Urinary bladder (tissue), 4 donors: Measurements from ENCODE around the gene ZFPM1. TPM values are rescaled to one million over a fixed set of nuclear protein-coding genes. Genes with fewer than 3 reads are reported as not detected.

Source experiments
- DNase-seq: peaks from one replicate; pipeline ENCODE4 v3.0.0-alpha.2; 2015; ENCODE audit errors: extremely low spot score
- H3K27ac ChIP-seq: one replicate; pipeline ENCODE4 v1.5.1; 2013; ENCODE audit warnings: low read depth, mild to moderate bottlenecking, moderate library complexity
- H3K36me3 ChIP-seq: one replicate; pipeline ENCODE4 v1.6.1; 2013; ENCODE audit warnings: mild to moderate bottlenecking, moderate library complexity; ENCODE audit not compliant: insufficient read depth
- H3K4me1 ChIP-seq: one replicate; pipeline ENCODE4 v1.6.1; 2013; ENCODE audit warnings: mild to moderate bottlenecking, moderate library complexity; ENCODE audit not compliant: insufficient read depth
- H3K4me3 ChIP-seq: one replicate; pipeline ENCODE4 v1.5.1; 2013; ENCODE audit warnings: low read depth, low read length
- WGBS: extraction: QIAGEN DNeasy Blood & Tissue Kit; methylation state at CpG from one replicate; pipeline ENCODE4 v1.1.7; 2013; 5-methylcytosine and 5-hydroxymethylcytosine counted together
- polyA plus RNA-seq: library from polyadenylated mRNA; stranded (reverse); fragments of 200-250 nt; gene quantifications from one replicate; pipeline ENCODE4 v1.2.3, GENCODE V29; 2013
- total RNA-seq: library from RNA; depleted of rRNA; stranded (reverse); fragments of >200 nt; gene quantifications from one replicate; pipeline ENCODE4 v1.2.3, GENCODE V29; 2014
- donor health status: healthy with polysubstance abuse.
- donor health status: healthy.

Gene ZFPM1
- total and polyA plus RNA-seq, 2 donors: 2.1 to 2.7 TPM

DNA sequence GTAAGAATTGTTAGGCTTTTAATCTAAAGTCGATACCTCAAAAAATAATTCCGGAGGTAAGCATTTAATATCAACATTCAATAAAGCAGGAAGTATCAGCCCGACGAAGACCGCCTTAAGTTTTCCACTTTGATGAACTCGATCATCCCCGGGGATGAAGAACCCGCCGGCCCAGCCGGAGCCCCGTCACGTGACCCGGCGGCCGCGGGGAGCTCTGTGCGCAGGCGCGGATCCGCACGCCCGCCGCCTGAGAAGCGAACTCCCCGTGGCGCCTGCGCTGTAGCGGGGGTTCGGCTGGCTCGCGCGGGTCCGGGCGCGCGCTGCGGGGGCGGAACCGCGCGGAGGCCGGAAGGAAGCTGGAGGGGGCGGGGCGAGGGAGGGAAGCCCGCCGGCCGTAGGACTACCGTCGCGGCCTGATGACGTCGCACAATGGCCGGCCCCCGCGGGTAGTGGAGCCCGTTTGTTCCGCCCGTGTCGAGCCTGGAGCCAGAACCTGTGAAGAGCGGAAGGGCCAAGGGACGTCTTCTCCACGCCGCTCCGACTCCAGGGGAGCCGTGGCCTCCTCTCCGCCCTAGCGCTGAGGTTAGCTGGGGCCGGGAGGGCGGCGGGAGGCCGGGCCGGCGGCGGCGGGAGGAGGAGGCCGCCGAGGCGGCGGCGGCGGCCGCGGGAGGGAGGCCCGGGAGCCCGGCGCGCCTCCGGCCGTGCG lies 117.1 kb downstream of the ZFPM1 start, which contains the start of gene ZC3H18:
TSS of gene ZC3H18 (plus strand) at position 419 of the 706 bp plus-strand sequence. CDS start 6,721 bp downstream, outside the sequence.
- peak; percentile 85 for DNase-seq
- Histone ChIP-seq H3K4me1 (no peaks in the 10 kb centered on the region), H3K27ac (peak within 1 kb of the TSS; percentile 79), H3K36me3 (no peaks in the 10 kb centered on the region), H3K4me3 (peak within 1 kb of the TSS; percentile 90)
- WGBS: under 1% methylated on average over 90 of the region's 90 CpGs

DNA sequence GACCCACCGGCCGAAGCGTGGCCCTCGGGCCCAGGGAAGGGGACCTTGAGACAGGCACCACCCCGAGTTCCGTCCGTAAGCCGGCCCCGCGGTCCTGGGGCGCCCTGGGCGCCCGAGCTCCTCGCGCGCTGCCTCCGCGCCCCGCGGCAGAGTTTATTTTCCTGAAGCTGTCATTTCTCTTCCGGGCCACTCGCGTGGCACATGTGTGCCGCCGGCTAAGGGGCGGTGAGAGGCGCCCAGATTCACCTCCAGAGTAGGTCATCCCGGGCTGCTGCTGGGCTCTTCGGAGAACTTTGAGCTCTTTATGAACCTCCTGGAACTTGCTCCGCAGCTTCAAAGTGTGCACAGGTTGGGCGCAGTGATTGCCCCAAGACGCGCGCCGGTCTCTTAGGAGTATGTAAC lies 117.6 kb downstream of the ZFPM1 start:
- no peak for DNase-seq
- Histone ChIP-seq H3K36me3 (no peaks in the 10 kb centered on the region), H3K4me1 (no peaks in the 10 kb centered on the region), H3K27ac (peak overlapping the region; percentile 79), H3K4me3 (peak overlapping the region; percentile 90)
- under 1% methylated on average over 35 of the region's 35 CpGs for WGBS

DNA sequence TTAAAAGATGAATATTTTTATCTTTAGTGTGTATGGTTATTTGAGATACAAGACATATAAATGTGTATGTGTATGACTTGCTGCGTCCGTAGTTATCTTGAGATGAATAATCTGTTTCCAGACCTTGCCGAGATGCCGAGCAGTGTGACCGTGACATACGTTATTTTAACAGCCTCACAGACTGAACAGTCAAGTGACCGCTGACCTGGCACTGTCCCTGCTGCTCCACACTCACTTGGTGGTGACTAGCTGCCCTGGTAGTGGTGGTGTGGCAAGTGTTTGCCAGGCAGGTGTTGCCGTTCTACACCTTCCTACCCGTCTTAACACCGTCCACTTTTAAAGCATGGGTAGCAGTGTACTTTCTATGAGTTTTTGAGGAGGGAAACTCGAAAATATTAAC lies 122.2 kb downstream of the ZFPM1 start:
- no peak overlapping the region for H3K4me3 ChIP-seq
- no peak for DNase-seq
- H3K27ac ChIP-seq: no peak overlapping the region
- no peaks in the 10 kb centered on the region for H3K4me1 ChIP-seq
- no peaks in the 10 kb centered on the region for H3K36me3 ChIP-seq
- 92% methylated on average over 11 of the region's 11 CpGs for WGBS

DNA sequence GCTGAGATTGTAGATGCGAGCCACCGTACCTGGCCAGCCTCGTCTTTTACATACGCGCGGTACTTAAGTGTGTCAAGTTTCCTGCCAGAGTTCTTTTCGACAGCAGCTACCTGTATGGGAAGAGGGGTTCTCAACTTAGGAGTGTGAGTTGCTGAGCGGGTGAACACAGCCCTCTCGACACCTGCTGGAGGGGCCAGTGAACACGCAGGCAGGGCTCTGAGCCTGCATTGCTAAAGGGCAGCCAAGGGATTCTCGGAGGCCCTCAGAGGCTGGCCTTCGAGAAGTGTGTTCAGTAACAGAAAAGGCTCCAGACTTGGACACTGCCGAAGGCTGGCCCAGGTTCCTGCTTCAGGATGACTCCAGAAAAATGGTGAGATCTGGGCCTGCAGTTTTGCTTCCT lies 123.2 kb downstream of the ZFPM1 start:
- H3K4me1 ChIP-seq: no peaks in the 10 kb centered on the region
- H3K36me3 ChIP-seq: no peaks in the 10 kb centered on the region
- H3K27ac ChIP-seq: no peak overlapping the region
- no peak overlapping the region for H3K4me3 ChIP-seq
- no peak for DNase-seq
- 94% methylated on average over 13 of the region's 13 CpGs for WGBS

DNA sequence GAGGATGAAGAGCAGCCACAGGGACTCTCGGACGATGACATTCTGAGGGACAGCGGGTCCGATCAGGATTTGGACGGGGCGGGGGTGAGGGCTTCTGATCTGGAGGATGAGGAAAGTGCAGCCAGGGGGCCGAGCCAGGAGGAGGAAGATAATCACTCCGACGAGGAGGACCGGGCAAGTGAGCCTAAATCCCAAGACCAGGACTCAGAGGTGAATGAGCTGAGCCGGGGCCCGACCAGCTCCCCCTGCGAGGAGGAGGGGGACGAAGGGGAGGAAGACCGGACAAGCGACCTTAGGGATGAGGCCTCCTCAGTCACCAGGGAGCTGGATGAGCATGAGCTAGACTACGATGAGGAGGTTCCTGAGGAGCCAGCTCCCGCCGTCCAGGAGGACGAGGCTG lies 124.1 kb downstream of the ZFPM1 start:
- H3K36me3 ChIP-seq: no peaks in the 10 kb centered on the region
- WGBS: 93% methylated on average over 20 of the region's 20 CpGs

DNA sequence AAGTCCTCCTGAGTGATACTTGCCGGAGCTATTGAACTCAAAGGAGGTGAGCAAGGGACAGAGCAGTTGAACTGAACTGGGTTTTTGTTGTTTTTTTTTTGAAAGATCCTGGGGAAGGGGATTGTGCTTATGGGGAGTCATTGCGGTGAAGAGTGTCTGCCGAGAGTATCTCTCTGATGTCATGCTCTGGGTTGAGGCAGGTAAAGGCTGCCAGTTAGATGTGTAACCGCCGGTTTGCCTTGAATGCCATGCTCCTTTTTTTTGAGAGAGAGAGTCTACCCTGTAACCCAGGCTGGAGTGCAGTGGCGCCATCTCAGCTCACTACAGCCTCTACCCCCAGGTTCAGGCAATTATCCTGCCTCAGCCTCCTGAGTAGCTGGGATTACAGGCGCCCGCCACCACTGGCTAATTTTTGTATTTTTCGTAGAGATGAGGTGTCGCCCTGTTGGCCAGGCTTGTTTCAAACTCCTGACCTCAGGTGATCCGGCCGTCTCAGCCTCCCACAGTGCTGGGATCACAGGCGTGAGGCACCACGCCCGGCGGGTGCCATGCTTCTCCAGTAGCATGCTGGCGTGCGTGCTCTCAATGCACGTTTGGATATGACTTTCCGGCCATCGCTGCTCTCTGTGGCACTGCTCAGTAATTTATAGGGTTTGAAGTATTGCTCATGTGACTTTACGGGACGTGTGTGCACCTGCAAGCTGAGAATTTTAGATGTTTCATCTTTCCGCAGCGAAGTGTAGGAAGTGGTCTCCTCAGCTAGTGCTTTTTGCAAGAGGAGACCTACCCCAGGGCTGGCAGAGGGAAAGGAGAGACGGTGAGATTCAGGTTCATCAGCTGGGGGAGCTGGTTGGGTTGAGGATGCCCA lies 125.6 kb downstream of the ZFPM1 start:
- DNase-seq: no peak
- Histone ChIP-seq H3K27ac (no peak overlapping the region), H3K36me3 (no peaks in the 10 kb centered on the region), H3K4me3 (no peak overlapping the region), H3K4me1 (no peaks in the 10 kb centered on the region)
- 94% methylated on average over 26 of the region's 26 CpGs for WGBS

More for the DNA sequence above, 124.1 kb downstream of the ZFPM1 start:
- Histone ChIP-seq H3K4me3 (no peak overlapping the region), H3K27ac (no peak overlapping the region), H3K4me1 (no peaks in the 10 kb centered on the region)
- no peak for DNase-seq

DNA sequence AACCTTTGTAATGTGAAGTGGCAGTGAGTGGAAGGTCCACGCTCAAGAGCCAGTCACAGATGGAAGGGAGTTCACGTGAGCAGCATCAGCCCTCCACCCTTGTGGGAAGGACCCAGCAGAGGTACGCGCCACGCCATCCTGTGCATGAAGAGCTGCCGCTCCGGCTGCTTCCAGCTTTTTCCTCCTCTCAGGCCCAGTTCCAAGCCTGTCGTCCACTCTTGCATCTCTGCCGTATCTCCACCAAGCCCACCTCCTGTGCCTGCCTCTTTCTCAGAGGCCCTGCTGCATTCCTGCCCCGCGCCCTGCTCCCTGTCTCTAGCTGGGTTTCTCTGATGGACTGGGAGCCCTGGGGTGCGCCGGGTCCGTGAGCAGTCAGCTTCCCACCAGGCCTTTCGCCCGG lies 127.3 kb downstream of the ZFPM1 start:
- DNase-seq: no peak
- H3K4me1 ChIP-seq: no peaks in the 10 kb centered on the region
- H3K36me3 ChIP-seq: no peaks in the 10 kb centered on the region
- WGBS: 90% methylated on average over 16 of the region's 16 CpGs
- no peak overlapping the region for H3K4me3 ChIP-seq
- no peak overlapping the region for H3K27ac ChIP-seq

DNA sequence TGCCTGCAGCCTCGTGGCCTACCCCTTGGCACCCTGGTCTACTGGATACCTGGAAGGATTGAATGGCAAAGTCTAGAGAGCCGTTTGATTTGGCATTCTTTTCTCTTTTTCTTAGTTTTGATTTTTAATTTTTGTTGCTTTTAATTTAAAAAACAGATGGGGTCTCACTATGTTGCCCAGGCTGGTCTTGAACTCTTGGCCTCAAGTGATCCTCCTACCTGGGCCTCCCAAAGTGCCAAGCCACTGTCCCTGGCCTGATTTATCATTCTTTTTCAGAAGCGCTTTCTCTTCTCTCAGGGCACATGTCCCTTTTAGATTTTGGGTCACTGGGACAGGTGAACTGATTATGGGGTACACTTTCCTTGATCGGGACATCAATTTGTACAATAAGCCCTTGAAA lies 128.0 kb downstream of the ZFPM1 start:
- no peak overlapping the region for H3K27ac ChIP-seq
- H3K4me3 ChIP-seq: no peak overlapping the region
- H3K36me3 ChIP-seq: no peaks in the 10 kb centered on the region
- WGBS: 91% methylated on average over 4 of the region's 4 CpGs
- no peaks in the 10 kb centered on the region for H3K4me1 ChIP-seq
- DNase-seq: no peak

DNA sequence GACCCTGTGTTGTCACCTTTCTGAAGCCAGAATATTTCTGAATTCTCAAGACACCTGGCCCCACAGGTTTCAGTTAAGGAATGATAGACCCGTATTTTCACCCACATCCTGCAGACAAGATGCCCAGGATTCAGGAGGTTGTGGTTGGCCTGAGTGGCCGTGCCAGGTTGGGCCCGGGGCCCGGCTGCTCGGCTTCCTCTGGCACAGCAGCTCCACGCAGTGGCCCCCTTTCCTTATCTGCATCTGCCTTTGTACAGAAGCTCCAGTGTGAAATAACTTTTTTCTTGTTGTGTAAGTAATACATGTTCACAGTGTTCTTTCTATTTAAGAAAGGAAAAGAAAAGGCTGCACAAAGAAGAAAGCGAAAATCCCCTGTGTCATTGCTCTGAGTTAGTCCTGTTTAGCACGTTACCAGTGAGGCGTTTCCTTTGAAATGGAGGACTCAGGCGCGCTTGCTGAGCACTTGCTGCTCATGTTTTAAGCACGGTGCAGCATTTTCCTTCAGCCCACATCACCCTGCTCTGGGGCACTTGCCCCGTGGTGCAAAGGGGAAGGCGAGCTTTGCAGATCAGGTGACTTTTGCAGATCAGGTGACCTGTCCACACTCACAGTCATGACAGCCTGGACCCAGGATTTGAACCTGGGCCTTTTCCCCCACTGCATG lies 130.0 kb downstream of the ZFPM1 start:
- H3K4me3 ChIP-seq: no peak overlapping the region
- H3K36me3 ChIP-seq: no peaks in the 10 kb centered on the region
- H3K27ac ChIP-seq: no peak overlapping the region
- no peak for DNase-seq
- H3K4me1 ChIP-seq: no peaks in the 10 kb centered on the region
- WGBS: 88% methylated on average over 14 of the region's 14 CpGs

DNA sequence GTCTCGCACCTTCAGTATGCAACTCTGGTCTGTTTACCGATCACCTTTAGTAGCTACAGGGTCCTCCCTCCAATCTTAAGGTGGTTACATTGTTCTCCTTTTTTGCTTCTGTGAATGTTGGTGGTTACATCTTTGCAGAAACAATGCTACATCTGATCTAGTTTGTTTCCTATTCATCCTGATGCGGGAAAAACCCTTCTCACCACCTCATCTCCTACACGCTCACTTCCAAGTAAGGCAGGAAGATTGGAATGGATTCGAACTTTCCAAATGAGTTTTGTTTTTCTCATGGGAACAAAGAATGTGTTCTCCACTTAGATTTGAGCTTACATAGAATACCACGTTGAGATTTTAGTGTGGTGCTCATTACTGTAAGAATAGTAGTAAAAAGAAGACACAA lies 131.6 kb downstream of the ZFPM1 start:
- no peak for DNase-seq
- Histone ChIP-seq H3K36me3 (no peaks in the 10 kb centered on the region), H3K27ac (no peak overlapping the region), H3K4me1 (no peaks in the 10 kb centered on the region), H3K4me3 (no peak overlapping the region)
- WGBS: 78% methylated on average over 6 of the region's 6 CpGs

DNA sequence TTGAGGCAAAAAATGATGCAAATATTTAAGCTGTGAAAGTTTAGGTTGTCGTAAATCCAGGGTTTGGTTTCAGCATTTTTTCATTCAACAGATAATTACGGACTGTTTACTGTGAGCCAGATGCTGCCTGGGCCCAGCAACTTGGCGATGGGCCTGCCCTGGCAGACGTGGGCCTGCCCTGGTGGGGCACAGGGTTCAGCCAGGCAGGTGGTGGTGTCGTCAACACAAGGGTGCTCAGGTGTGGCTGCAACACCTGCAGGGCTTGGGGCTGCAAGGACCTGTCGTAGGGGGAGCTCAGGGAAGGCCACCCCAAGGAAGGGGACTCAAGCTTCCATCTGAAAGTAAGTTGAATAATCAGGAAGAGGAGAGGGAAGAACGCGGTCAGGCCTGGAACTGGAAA lies 132.2 kb downstream of the ZFPM1 start:
- no peak for DNase-seq
- Histone ChIP-seq H3K27ac (no peak overlapping the region), H3K36me3 (no peaks in the 10 kb centered on the region), H3K4me1 (no peaks in the 10 kb centered on the region), H3K4me3 (no peak overlapping the region)
- 73% methylated on average over 8 of the region's 8 CpGs for WGBS

DNA sequence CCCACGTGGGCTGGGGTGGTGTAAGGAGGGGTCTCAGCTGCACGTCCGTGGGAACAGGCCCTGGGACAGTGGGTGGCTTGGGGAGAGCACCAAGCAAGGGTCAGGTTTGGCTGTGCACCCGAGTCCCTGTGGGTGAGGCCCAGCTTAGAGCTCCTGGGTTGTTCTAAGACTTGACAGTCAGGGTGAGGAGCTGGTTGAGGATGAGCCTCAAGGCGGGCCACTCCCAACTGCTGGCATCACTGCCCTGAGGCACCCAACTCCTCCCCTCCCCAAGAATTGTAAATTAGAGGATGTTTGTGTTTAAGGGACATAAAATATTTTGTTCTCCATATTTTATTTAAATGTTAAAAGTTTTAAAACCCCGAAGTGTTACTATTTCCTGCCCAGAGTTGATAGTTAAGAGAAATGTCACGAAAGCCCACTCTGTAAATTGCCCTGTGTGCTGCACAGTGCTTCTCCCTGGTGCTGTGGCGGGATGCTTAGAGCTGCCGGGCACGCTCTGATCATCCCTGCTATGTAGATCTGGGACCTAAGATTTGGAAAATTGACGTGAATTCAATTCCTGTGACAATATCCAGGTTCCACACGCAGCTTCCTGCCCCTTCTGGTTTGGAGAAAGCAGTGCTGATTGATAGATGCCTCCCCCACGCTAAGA lies 133.0 kb downstream of the ZFPM1 start:
- 92% methylated on average over 13 of the region's 13 CpGs for WGBS
- no peak overlapping the region for H3K27ac ChIP-seq
- no peaks in the 10 kb centered on the region for H3K36me3 ChIP-seq
- H3K4me3 ChIP-seq: no peak overlapping the region
- no peaks in the 10 kb centered on the region for H3K4me1 ChIP-seq
- DNase-seq: no peak
